NCI-H82 treated with DMSO at 0.1 percent for 48 hours (cell line): ENCODE measurements around the gene AGAP1.

Experiments
- DNase-seq: peaks from one replicate; lab custom pipeline; 2025; ENCODE audit not compliant: unreplicated experiment; lab: John Stamatoyannopoulos, UW

AGAP1 gene

GRCh38 chr2:235566415-235566814, 72.6 kb downstream of the AGAP1 start:
- DNase-seq = no peak

GRCh38 chr2:235566931-235567495, 73.2 kb downstream of the AGAP1 start:
- no peak for DNase-seq

GRCh38 chr2:235567842-235568241, 74.0 kb downstream of the AGAP1 start:
- DNase-seq = no peak

- DNase-seq = no peak
Measured at GRCh38 chr2:235568431-235568830, 74.6 kb downstream of the AGAP1 start.

- no peak for DNase-seq
Measured at GRCh38 chr2:235569837-235570236, 76.0 kb downstream of the AGAP1 start.

- DNase-seq = no peak
Measured at GRCh38 chr2:235570256-235570655, 76.4 kb downstream of the AGAP1 start.

- DNase-seq = no peak
Measured at GRCh38 chr2:235570966-235571692, 77.3 kb downstream of the AGAP1 start.

- no peak for DNase-seq
Measured at GRCh38 chr2:235572592-235572991, 78.7 kb downstream of the AGAP1 start.

GRCh38 chr2:235573331-235574221, 79.7 kb downstream of the AGAP1 start:
- DNase-seq = no peak

GRCh38 chr2:235575431-235575830, 81.6 kb downstream of the AGAP1 start:
- DNase-seq = no peak

GRCh38 chr2:235575904-235576303, 82.1 kb downstream of the AGAP1 start:
- DNase-seq = no peak

GRCh38 chr2:235576337-235576910, 82.6 kb downstream of the AGAP1 start:
- no peak for DNase-seq

GRCh38 chr2:235577404-235578330, 83.8 kb downstream of the AGAP1 start:
- no peak for DNase-seq

GRCh38 chr2:235579128-235579527, 85.3 kb downstream of the AGAP1 start:
- DNase-seq = no peak

- DNase-seq = no peak
Measured at GRCh38 chr2:235580426-235581157, 86.7 kb downstream of the AGAP1 start.

- no peak for DNase-seq
Measured at GRCh38 chr2:235582081-235582686, 88.3 kb downstream of the AGAP1 start.

GRCh38 chr2:235582729-235583128, 88.9 kb downstream of the AGAP1 start:
- DNase-seq = no peak

- no peak for DNase-seq
Measured at GRCh38 chr2:235583144-235583543, 89.3 kb downstream of the AGAP1 start.

GRCh38 chr2:235583925-235584637, 90.2 kb downstream of the AGAP1 start:
- DNase-seq = no peak
